KMS-11 (cell line): ENCODE data around the gene CASQ2.
"Not testable (repeated sequence)": the region's sequence is repeated elsewhere in the genome, so short reads cannot be mapped to it uniquely, and the experiment has no call there.

Experiments used
- H2AFZ ChIP-seq: fragments of 200-600 bp; sonication (generic); 2 replicates; pipeline ENCODE4 v1.6.1; 2016; ENCODE audit warnings: antibody characterized with exemption, mixed run types, low read depth
- H3K27ac ChIP-seq: fragments of 200-600 bp; sonication (generic); 2 replicates; pipeline ENCODE4 v1.6.1; 2016; ENCODE audit warnings: mild to moderate bottlenecking, mixed run types
- H3K27me3 ChIP-seq: fragments of 200-600 bp; sonication (generic); 2 replicates; pipeline ENCODE4 v1.6.1; 2017; ENCODE audit warnings: mild to moderate bottlenecking, low read depth, mixed run types, moderate library complexity; ENCODE audit not compliant: insufficient read depth
- H3K36me3 ChIP-seq: fragments of 200-600 bp; sonication (generic); 2 replicates; pipeline ENCODE4 v1.6.1; 2017; ENCODE audit warnings: mild to moderate bottlenecking, mixed run types; ENCODE audit not compliant: insufficient read depth
- H3K4me1 ChIP-seq: fragments of 200-600 bp; sonication (generic); 2 replicates; pipeline ENCODE4 v1.6.1; 2016; ENCODE audit warnings: mild to moderate bottlenecking, low read depth, mixed run types; ENCODE audit not compliant: poor library complexity, severe bottlenecking
- H3K4me2 ChIP-seq: fragments of 200-600 bp; sonication (generic); 2 replicates; pipeline ENCODE4 v1.7.0; 2016; ENCODE audit warnings: mild to moderate bottlenecking, mixed run types
- H3K4me3 ChIP-seq: fragments of 200-600 bp; sonication (generic); IDR thresholded peaks from 2 replicates; pipeline ENCODE4 v1.6.1; 2017; ENCODE audit warnings: low read depth, low read length, mixed read lengths; ENCODE audit not compliant: insufficient read depth
- H3K79me2 ChIP-seq: fragments of 200-600 bp; sonication (generic); 2 replicates; pipeline ENCODE4 v1.6.1; 2016; ENCODE audit warnings: low read depth, mixed run types; ENCODE audit not compliant: insufficient read depth
- H3K9ac ChIP-seq: fragments of 200-600 bp; sonication (generic); 2 replicates; pipeline ENCODE4 v1.6.1; 2016; ENCODE audit warnings: mild to moderate bottlenecking, mixed run types
- H4K20me1 ChIP-seq: fragments of 200-600 bp; sonication (generic); 2 replicates; pipeline ENCODE4 v1.6.1; 2016; ENCODE audit warnings: mild to moderate bottlenecking, mixed run types; ENCODE audit not compliant: insufficient read depth
- TF ChIP-seq, protein P1 (sequence below): fragments of 200-600 bp; sonication (generic); conservative IDR thresholded peaks from 2 replicates; pipeline ENCODE4 v1.6.1; 2017; ENCODE audit warnings: low read depth, mild to moderate bottlenecking, antibody characterized with exemption, low read length, moderate library complexity, mixed read lengths

The CASQ2 gene

GRCh38 chr1:115781851-115782250 lies 13.3 kb upstream of the CASQ2 start:
- Histone ChIP-seq H3K36me3 (no peaks in the 10 kb centered on the region), H3K4me3 (no peak overlapping the region), H3K27ac (peak overlapping the region; percentile 95), H3K27me3 (no peaks in the 10 kb centered on the region), H3K4me1 (peaks cover 46% of the 10 kb centered on the region), H3K4me2 (peak overlapping the region; percentile 78), H4K20me1 (no peaks in the 10 kb centered on the region), H3K79me2 (no peaks in the 10 kb centered on the region), H2AFZ (peak overlapping the region; percentile 67), H3K9ac (peak overlapping the region; percentile 56)
- TF ChIP-seq, protein P1, sequence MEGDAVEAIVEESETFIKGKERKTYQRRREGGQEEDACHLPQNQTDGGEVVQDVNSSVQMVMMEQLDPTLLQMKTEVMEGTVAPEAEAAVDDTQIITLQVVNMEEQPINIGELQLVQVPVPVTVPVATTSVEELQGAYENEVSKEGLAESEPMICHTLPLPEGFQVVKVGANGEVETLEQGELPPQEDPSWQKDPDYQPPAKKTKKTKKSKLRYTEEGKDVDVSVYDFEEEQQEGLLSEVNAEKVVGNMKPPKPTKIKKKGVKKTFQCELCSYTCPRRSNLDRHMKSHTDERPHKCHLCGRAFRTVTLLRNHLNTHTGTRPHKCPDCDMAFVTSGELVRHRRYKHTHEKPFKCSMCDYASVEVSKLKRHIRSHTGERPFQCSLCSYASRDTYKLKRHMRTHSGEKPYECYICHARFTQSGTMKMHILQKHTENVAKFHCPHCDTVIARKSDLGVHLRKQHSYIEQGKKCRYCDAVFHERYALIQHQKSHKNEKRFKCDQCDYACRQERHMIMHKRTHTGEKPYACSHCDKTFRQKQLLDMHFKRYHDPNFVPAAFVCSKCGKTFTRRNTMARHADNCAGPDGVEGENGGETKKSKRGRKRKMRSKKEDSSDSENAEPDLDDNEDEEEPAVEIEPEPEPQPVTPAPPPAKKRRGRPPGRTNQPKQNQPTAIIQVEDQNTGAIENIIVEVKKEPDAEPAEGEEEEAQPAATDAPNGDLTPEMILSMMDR, result no peak

DNA sequence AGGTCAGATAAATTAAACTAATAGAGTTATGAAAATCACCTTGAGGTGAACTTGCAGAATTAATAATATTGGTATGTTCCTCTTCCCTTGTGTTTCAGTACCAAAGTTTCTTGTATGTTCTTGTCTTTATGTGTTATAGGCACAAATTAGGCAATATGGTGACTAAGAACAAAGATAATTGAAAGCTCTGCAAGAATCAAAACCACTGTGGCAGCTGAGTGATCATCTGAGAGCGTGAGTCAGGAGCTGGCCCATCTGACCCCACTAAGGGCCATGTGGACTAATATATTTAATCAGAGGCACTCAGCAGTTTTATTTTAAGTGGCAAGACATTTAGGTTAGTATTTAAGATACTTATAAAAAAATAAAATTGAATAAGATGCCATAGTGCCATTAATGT lies 12.8 kb upstream of the CASQ2 start:
- Histone ChIP-seq H3K9ac (no peak overlapping the region), H3K27me3 (no peaks in the 10 kb centered on the region), H3K27ac (peak overlapping the region; percentile 95), H3K4me1 (peaks cover 46% of the 10 kb centered on the region), H2AFZ (no peak overlapping the region), H4K20me1 (no peaks in the 10 kb centered on the region), H3K4me3 (no peak overlapping the region), H3K36me3 (no peaks in the 10 kb centered on the region), H3K79me2 (no peaks in the 10 kb centered on the region), H3K4me2 (peak overlapping the region; percentile 78)
- TF ChIP-seq, protein P1, result no peak

GRCh38 chr1:115780655-115781054 lies 12.1 kb upstream of the CASQ2 start:
- Histone ChIP-seq H3K4me1 (peaks cover 46% of the 10 kb centered on the region), H3K4me2 (peak overlapping the region; percentile 78), H3K27ac (peak overlapping the region; percentile 95)
- H3K79me2 ChIP-seq, H3K36me3 ChIP-seq, H4K20me1 ChIP-seq, H3K9ac ChIP-seq, H2AFZ ChIP-seq, H3K27me3 ChIP-seq, H3K4me3 ChIP-seq: not testable (repeated sequence)

DNA sequence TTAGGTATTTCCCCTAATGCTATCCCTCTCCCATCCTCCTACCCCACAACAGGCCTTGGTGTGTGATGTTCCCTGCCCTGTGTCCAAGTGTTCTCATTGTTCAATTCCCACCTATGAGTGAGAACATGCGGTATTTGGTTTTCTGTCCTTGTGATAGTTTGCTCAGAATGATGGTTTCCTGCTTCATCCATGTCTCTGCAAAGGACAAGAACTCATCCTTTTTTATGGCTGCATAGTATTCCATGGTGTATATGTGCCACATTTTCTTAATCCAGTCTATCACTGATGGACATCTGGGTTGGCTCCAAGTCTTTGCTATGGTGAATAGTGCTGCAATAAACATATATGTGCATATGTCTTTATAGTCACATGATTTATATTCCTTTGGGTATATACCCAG lies 10.6 kb upstream of the CASQ2 start:
- H3K4me1 ChIP-seq, result peaks cover 46% of the 10 kb centered on the region
- not testable (repeated sequence) for H3K4me3 ChIP-seq, H3K36me3 ChIP-seq, H4K20me1 ChIP-seq, H3K27me3 ChIP-seq, H3K4me2 ChIP-seq, H3K27ac ChIP-seq, H3K9ac ChIP-seq, H2AFZ ChIP-seq, H3K79me2 ChIP-seq

DNA sequence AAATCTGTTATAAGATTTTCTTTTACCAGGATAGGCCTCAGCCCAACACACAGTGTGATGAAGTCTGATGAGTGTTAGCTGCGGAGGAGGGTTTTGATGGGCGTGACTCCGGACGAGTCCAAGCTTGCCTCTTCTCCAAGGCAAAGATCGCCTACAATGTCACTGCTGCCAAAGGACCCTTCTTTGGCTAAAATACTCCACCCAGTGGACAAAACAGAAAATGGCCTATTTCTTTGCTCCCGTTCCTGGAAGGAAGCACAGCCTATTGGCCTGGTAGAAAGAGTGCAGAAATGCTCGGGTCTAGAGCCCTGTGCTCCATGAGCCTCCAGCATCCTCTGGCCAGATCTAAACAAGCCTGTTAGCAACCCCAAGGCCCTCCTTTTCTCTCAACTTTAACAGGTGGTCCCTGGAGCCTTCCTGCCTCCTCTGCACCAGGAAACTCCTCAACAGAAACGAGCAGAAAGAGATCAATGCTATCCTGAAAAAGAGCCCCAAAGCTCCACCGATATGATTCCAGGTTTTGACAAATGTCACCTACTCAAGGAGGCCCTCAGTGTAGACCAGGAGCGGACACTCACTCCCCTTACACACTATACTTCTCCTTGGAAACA lies 3.4 kb upstream of the CASQ2 start:
- Histone ChIP-seq H3K4me2 (0 out of 2 replicates have a peak overlapping the region, but pooled peaks have one; percentile 33), H3K79me2 (no peaks in the 10 kb centered on the region), H3K36me3 (no peaks in the 10 kb centered on the region), H4K20me1 (no peaks in the 10 kb centered on the region), H3K4me3 (no peak overlapping the region), H3K27me3 (no peaks in the 10 kb centered on the region), H2AFZ (peak overlapping the region; percentile 44), H3K4me1 (no peaks in the 10 kb centered on the region), H3K27ac (no peak overlapping the region), H3K9ac (no peak overlapping the region)
- TF ChIP-seq, protein P1, result peak; percentile 67
